Measurements from ENCODE around the gene CD209.

The CD209 gene

GRCh38 chr19:7699003-7699402 lies 48.3 kb downstream of the CD209 start (continued):
- TF ChIP-seq ZNF704 (tag by site-specific recombination; IDR thresholded peaks at IDR 0.05) = no peak
- TF ChIP-seq BCL6B (tag by site-specific recombination; IDR thresholded peaks at IDR 0.05) = no peak
- TF ChIP-seq AEBP2 (tag by site-specific recombination; IDR thresholded peaks at IDR 0.05; ENCODE audit: borderline replicate concordance) = no peak
- TF ChIP-seq ZNF510 (tag by site-specific recombination; IDR thresholded peaks at IDR 0.05; ENCODE audit: insufficient replicate concordance) = no peak
- TF ChIP-seq ZNF423 (tag by site-specific recombination; IDR thresholded peaks at IDR 0.05) = no peak

GRCh38 chr19:7698583-7698982 lies 48.8 kb downstream of the CD209 start:
- ChIA-PET CTCF (interaction anchor here (0.5 to 2.2 kb wide), 3 partner anchors 18 to 245 kb away, joined by 4 to 8 read pairs (median 5); partner anchors contain the start of gene TRAPPC5), POLR2A (interaction anchor here (0.6 to 1.8 kb wide), 2 partner anchors 13 to 244 kb away, joined by 3 to 6 read pairs; no protein-coding TSS in a partner anchor)
- no peaks in the 10 kb centered on the region for H3K36me3 ChIP-seq (ENCODE audit: control insufficient read depth in 2 of 2, insufficient read depth in 1 of 2, low read length in 2 of 2)
- no peak overlapping the region for H3K4me3 ChIP-seq (ENCODE audit: low read depth, low read length)
- no peaks in the 10 kb centered on the region for H3K4me1 ChIP-seq (ENCODE audit: control insufficient read depth, insufficient read depth, low read length)
- no peak overlapping the region for H3K27ac ChIP-seq (ENCODE audit: extremely low read depth, low read depth, low read length)
- TF ChIP-seq GLIS1 (tag by site-specific recombination; IDR thresholded peaks at IDR 0.05) (peak; percentile 39), EGR2 (tag by site-specific recombination; IDR thresholded peaks at IDR 0.05; ENCODE audit: low read depth) (peak; percentile 63), ZNF473 (tag by site-specific recombination; IDR thresholded peaks at IDR 0.05) (no peak), ZFHX2 (tag by site-specific recombination; conservative IDR thresholded peaks at IDR 0.05) (peak; percentile 62), ZNF155 (tag by site-specific recombination; IDR thresholded peaks at IDR 0.05) (no peak)
- H3K9me3 ChIP-seq (ENCODE audit: control insufficient read depth, insufficient read depth, low read depth, low read length) = no peaks in the 10 kb centered on the region

GRCh38 chr19:7697721-7698287 lies 49.5 kb downstream of the CD209 start:
- CTCF ChIA-PET = interaction anchor here (0.7 to 2.2 kb wide), 4 partner anchors 17 to 151 kb away, joined by 3 to 8 read pairs (median 5); partner anchors contain the start of gene TRAPPC5
- Histone ChIP-seq H3K36me3 (ENCODE audit: control insufficient read depth in 2 of 2, insufficient read depth in 1 of 2, low read length in 2 of 2) (no peaks in the 10 kb centered on the region), H3K27ac (ENCODE audit: extremely low read depth, low read depth, low read length) (no peak overlapping the region), H3K4me1 (ENCODE audit: control insufficient read depth, insufficient read depth, low read length) (no peaks in the 10 kb centered on the region), H3K4me3 (ENCODE audit: low read depth, low read length) (no peak overlapping the region), H3K9me3 (ENCODE audit: control insufficient read depth, insufficient read depth, low read depth, low read length) (no peaks in the 10 kb centered on the region)
- POLR2A ChIA-PET = interaction anchor here (1.8 kb wide), 1 partner anchor 12 kb away, joined by 6 read pairs; no protein-coding TSS in a partner anchor
- TF ChIP-seq ZNF335 (tag by site-specific recombination; conservative IDR thresholded peaks at IDR 0.05) (0 out of 2 replicates have a peak, but pooled peaks have one; percentile 22), ZNF624 (tag by site-specific recombination; IDR thresholded peaks at IDR 0.05) (no peak)

GRCh38 chr19:7694499-7694898 lies 52.8 kb downstream of the CD209 start:
- no peak overlapping the region for H3K4me3 ChIP-seq (ENCODE audit: low read depth, low read length)
- H3K4me1 ChIP-seq (ENCODE audit: control insufficient read depth, insufficient read depth, low read length) = no peaks in the 10 kb centered on the region
- ChIA-PET POLR2A (no interaction called here), CTCF (no interaction called here)
- H3K9me3 ChIP-seq (ENCODE audit: control insufficient read depth, insufficient read depth, low read depth, low read length) = no peaks in the 10 kb centered on the region
- H3K36me3 ChIP-seq (ENCODE audit: control insufficient read depth in 2 of 2, insufficient read depth in 1 of 2, low read length in 2 of 2) = no peaks in the 10 kb centered on the region
- H3K27ac ChIP-seq (ENCODE audit: extremely low read depth, low read depth, low read length) = no peak overlapping the region
- no peak for TF ChIP-seq ZFP41 (tag by site-specific recombination; IDR thresholded peaks at IDR 0.05; ENCODE audit: borderline replicate concordance)
- TF ChIP-seq ZNF548 (tag by site-specific recombination; IDR thresholded peaks at IDR 0.05) = no peak
- TF ChIP-seq ZNF776 (tag by site-specific recombination; IDR thresholded peaks at IDR 0.05; ENCODE audit: borderline replicate concordance) = no peak
- TF ChIP-seq KLF10 (tag by site-specific recombination; IDR thresholded peaks at IDR 0.05) = no peak
- TF ChIP-seq ZNF549 (tag by site-specific recombination; IDR thresholded peaks at IDR 0.05) = no peak
- no peak for TF ChIP-seq ZBTB11 (tag by site-specific recombination; conservative IDR thresholded peaks at IDR 0.05; ENCODE audit: low read depth)
- TF ChIP-seq ZSCAN18 (tag by site-specific recombination; IDR thresholded peaks at IDR 0.05) = no peak
- TF ChIP-seq ZNF112 (tag by site-specific recombination; IDR thresholded peaks at IDR 0.05) = no peak
- TF ChIP-seq ZNF2 (tag by site-specific recombination; IDR thresholded peaks at IDR 0.05) = no peak

Measured in HEK293 (cell line).